Inflammatory macrophage treated with lipopolysaccharide for 4 hours (primary cell): ENCODE measurements around the gene OR6J1.
A peak's percentile ranks its signal among the peaks of the same experiment; 100 is the strongest.
"Not testable (repeated sequence)": the region's sequence is repeated elsewhere in the genome, so short reads cannot be mapped to it uniquely, and the experiment has no call there.

Source experiments
- DNase-seq: peaks from one replicate; pipeline ENCODE4 v3.0.0-alpha.2; 2020

Gene OR6J1

DNA sequence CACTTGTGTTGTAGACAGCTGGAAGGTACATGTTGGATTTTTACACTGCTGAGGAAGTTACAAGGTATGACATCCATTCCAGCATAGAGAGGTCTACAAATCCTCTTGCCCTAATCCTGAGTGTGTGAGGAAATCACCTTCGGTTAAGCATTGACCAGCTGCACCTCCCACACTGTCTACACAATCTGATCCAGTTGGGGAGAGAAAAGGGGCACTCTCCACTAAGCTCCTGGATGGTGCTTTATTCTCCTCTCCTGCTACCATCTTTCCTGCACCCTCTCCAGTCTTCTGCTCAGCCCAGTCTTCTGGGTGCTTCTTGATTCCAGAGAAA is at the start of gene OR6J1:
TSS of gene OR6J1 (minus strand) at position 48 of the 331 bp plus-strand sequence. CDS start 9,541 bp downstream, outside the sequence.
- no peak for DNase-seq

DNA sequence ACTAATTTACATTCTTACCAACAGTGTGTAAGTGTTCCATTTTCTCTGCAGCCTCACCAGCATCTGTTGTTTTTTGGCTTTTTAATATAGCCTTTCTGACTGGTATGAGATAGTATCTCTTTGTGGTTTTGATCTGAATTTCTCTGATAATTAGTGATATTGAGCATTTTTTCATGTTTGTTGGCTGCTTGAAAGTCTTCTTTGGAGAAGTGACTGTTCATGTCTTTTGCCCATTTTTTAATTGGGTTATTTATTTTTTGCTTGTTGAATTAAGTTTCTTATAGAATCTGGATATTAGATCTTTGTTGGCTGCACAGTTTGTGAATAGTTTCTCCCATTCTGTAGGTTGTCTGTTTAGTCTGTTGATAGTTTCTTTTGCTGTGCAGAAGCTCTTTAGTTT is 48.0 kb upstream of the OR6J1 start:
- no peak for DNase-seq

DNA sequence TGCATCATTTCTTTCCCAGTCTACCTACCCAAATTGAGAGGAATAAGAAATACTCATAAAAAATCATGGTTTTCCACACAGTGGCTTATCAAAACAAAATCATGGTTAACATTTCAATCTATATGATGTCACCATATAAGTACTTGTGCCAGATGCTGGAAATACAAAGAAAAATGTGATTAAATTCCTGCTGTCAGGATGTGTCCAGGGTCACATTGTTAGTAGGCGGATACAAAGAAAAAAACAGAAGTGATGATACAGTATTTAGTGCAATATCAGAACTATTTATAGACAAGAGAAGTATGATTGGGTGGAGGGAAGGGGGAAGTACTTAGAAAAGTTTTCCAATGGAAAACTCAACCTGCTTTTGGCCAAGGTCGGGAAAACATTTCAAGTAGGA is 47.0 kb upstream of the OR6J1 start:
- peak; percentile 73 for DNase-seq

DNA sequence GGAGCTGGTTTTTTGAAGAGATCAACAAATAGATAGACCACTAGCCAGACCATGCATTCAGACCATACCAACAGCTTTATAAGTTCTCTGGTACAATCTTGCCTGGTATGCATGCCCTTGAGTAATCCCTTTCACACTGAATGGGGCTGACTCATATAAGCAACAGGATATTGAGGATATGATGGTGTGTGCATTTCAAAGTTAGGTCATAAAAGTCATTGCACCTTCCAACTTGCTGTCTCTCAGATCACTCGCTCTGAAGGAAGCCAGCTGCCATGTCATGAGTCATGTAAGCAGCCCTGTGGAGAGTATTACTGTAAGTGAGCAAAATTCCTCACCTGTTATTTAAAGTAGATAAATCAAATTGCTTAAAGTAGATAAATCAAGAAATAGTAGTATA is 45.0 kb upstream of the OR6J1 start:
- peak; percentile 82 for DNase-seq

DNA sequence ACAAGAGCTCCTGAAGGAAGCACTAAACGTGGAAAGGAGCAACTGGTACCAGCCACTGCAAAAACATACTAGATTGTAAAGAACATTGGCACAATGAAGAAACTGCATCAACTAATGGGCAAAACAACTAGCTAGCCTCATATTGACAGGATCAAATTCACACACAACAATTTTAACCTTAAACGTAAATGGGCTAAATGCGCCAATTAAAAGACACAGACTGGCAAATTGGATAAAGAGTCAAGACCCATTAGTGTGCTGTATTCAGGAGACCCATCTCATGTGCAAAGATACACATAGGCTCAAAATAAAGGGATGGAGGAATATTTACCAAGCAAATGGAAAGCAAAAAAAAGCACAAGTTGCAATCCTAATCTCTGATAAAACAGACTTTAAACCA is 43.8 kb upstream of the OR6J1 start:
- DNase-seq: not testable (repeated sequence)

DNA sequence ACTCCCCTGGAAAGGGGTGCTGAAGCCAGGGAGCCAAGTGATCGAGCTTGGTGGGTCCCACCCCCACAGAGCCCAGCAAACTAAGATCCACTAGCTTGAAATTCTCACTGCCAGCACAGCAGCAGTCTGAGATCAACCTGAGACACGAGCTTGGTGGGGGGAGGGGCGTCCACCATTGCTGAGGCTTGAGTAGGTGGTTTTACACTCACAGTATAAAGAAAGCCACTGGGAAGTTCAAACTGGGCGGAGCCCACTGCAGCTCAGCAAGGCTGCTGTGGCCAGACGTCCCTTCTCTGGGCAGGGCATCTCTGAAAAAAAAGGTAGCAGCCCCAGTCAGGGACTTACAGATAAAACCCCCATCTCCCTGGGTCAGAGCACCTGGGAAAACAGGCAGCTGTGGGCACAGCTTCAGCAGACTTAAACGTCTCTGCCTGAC is 42.0 kb upstream of the OR6J1 start:
- DNase-seq: peak; percentile 36

DNA sequence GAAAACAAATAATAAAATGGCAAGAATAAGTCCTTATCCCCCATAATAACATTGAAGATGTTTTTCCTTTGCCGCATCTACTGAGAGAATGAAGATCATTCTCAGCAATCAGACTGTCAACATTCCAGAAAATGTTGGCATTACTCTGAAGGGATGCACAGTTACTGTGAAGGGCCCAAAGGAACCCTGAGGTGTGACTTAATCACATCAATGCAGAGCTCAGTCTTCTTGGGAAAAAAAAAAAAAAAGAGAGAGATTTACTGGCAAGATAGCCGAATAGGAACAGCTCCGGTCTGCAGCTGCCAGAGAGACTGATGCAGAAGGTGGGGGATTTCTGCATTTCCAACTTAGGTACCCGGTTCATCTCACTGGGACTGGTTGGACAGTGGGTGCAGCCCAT is 41.3 kb upstream of the OR6J1 start:
- no peak for DNase-seq

DNA sequence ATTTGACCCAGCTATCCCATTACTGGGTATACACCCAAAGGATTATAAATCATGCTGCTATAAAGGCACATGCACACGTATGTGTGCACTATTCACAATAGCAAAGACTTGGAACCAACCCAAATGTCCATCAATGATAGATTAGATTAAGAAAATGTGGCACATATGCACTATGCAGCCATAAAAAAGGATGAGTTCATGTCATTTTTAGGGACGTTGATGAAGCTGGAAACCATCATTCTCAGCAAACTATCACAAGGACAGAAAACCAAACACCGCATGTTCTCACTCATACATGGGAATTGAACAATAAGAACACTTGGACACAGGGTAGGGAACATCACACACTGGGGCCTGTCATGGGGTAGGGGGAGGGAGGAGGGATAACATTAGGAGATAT is 39.3 kb upstream of the OR6J1 start:
- not testable (repeated sequence) for DNase-seq

DNA sequence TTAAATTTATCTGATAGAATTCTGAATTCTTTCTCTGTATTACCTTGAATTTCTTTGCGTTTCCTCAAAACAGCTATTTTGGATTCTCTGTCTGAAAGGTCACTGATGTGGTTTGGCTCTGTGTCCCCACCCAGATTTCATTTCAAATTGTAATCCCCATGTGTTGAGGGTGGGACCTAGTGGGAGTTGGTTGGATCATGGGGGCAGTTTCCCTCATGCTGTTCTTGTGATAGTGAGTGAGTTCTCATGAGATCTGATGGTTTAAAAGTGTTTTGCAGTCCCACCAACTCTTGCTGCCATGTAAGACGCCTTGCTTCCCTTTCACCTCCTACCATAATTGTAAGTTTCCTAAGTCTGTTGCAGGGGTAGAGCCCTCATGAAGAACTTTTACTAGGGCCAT is 34.1 kb upstream of the OR6J1 start:
- peak; percentile 29 for DNase-seq

DNA sequence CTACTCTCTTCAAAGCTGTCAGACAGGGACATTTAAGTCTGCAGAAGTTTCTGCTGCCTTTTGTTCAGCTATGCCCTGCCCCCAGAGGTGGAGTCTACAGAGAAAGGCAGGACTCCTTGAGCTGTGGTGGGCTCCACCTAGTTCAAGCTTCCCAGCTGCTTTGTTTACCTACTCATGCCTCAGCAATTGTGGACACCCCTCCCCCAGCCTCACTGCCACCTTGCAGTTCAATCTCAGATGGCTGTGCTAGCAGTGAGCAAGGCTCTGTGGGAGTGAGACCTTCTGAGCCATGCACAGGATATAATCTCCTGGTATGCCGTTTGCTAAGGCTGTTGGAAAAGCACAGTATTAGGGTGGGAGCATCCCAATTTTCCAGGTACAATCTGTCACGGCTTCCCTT is 33.4 kb upstream of the OR6J1 start:
- DNase-seq: not testable (repeated sequence)

DNA sequence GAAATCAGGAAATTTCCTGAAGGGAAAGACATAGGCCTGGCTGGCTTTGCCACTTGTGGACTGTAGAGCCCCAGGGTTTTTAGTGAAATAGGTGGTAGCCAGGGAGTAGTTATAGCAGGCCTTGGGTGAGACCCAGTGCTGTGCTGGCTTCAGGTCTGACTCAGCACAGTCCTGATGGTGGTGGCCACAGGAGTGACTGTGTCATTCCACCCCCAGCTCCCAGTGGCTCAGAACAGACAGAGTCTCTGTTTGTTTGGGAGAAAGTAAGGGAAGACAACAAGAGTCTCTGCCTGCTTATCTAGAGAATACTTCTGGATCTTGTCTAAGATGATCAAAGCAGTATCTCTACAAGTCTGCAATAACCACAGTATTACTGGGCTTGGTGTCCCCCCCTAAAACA is 27.5 kb upstream of the OR6J1 start:
- peak; percentile 22 for DNase-seq

DNA sequence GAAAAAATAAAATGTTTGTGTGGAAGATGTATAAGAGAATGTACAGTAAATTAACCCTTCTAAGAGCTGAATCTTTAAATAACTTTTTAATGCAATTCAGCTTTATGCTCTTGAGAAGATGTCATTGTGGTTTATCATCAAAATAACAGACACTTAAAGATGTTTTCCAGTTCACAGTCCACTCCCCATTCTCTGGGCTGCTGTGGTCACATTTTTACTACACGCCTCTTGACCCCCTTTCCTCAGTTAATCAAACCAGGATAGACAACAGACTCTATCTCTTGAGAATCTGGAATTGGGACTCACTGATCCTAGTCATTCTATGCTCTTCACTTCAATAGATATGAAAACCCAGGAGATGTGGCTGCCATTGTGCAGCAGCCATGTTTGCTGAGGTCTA is 24.7 kb upstream of the OR6J1 start:
- DNase-seq: no peak

DNA sequence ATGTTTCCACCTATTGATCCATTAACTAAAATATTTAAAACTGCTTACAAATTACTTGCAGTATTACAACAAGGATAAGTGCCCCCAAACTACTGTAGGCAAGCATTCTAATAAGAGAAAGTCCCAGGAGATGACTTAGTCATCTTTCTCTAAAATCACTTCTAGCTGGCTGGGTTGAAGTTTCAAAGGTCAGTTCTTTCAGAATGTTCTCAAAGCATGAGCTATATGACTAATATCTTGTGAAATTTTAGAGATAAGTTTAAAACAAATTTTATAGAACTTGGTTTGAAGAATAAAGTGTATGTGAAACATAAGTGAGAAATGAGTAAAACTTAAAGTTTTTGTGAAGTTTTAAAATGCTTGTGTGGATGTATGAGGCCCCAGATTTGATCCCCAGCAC is 24.3 kb upstream of the OR6J1 start:
- DNase-seq: peak; percentile 72

DNA sequence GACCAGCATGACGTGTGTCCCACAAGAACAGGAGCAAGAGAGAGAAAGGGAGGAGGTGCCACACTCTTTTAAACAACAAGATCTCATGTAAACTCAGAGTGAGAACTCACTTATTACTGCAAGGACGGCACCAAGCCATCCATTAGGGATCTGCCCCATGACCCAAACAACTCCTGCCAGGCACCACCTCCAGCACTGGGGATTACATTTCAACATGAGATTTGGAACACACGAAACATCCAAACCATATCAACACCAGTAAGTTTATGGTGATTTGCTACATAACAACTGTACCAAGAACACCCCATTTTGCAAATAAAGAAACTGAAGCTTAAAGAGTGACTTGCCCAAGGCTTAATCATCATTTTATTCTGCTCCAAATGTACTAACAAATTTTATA is 23.7 kb upstream of the OR6J1 start:
- no peak for DNase-seq

DNA sequence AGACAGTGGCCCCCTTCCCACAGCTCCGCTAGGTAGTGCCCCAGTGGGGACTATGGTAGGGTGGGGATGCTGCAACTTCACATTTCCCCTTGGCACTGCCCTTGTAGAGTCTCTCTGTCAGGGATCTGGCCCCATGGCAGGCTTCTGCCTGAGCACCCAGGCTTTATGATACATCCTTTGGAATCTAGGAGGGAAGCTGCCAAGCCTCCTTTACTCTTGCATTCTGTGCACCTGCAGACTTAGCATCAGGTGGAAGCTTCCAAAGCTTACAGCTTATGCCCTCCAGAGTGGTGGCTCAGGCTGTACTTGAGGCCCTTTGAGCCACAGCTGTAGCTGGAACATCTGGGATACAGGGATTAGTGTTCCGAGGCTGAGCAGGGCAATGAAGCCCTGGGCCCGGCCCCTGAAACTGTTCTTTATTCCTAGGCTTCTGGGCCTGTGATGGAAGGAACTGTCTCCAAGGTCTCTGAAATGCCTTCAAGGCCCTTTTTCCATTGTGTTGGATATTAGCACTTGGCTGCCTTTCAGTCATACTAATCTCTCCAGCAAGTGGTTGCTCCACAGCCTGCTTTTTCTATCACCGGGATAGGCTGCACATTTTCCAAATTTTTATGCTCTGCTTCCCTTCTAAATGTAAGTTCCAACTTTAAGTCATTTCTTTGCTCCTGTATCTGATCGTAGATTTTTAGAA is 22.2 kb upstream of the OR6J1 start:
- DNase-seq: no peak

DNA sequence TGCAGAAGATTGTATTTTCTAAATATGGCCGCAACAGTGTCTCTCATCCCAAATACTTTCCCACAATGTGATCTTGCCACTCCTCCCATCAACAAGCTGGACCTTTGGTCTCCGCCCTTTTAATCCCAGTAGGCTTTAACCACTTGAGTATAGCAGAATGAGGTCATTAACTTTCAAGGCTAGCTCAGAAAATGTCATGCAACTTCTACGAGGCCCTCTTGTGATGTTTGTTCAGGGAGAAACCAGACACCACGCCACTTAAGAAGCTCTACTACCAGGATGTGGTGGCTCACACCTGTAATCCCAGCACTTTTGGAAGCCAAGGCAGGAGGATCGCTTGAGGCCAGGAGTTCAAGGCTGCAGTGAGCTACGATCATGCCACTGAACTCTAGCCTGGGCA is 20.1 kb upstream of the OR6J1 start:
- DNase-seq: no peak

DNA sequence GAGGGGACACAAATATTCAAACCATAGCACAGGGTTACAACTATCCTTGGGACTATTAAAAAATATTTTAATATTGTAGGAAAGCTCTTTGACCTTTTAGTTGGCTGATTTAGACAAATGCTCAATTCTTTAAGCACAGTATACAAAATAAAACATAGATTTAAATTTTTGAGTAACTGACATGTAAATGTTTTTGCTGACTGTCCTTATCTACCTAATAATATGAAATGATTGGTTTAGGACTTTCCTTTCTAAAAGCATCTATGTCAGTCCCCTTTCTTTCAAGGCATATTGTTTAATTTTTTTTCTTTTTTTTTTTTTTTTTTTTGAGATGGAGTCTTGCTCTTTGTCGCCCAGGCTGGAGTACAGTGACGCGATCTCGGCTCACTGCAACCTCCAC is 16.5 kb upstream of the OR6J1 start:
- no peak for DNase-seq

DNA sequence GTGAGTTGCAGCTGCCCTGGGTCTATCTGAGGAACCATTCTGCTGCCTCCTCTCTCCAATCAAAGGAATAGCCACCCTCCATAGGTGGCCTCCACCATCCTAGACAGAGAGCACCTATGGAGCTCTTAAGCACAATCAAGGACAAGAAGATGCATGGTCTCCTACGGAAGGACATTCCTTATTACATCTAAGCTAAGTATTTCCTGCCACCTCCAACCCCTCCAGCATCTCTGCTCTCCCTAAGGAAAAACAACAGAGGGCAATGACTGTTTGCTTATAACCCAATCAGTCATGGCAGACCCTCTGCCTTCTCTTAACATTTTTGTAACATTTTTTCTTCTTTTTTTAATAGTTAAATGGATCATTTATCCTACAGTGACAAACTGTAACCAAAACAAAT is 14.8 kb upstream of the OR6J1 start:
- no peak for DNase-seq

DNA sequence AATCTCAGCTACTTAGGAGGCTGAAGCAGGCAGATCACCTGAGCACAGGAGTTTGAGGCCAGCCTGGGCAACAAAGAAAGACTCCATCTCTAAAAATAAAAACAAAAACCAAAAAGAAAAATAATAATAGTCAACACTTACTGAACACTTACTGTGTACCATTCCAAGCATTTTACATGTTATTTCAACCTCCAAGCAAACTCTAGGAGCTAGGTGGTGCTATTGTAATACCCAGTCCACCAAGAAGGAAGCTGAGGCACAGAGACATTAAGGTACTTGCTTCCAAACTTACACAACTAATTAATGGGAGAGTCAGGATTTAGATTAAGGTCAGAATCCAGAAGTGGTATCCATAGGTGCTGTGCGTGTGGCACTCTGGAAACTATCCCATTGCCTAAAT is 13.7 kb upstream of the OR6J1 start:
- peak; percentile 64 for DNase-seq

DNA sequence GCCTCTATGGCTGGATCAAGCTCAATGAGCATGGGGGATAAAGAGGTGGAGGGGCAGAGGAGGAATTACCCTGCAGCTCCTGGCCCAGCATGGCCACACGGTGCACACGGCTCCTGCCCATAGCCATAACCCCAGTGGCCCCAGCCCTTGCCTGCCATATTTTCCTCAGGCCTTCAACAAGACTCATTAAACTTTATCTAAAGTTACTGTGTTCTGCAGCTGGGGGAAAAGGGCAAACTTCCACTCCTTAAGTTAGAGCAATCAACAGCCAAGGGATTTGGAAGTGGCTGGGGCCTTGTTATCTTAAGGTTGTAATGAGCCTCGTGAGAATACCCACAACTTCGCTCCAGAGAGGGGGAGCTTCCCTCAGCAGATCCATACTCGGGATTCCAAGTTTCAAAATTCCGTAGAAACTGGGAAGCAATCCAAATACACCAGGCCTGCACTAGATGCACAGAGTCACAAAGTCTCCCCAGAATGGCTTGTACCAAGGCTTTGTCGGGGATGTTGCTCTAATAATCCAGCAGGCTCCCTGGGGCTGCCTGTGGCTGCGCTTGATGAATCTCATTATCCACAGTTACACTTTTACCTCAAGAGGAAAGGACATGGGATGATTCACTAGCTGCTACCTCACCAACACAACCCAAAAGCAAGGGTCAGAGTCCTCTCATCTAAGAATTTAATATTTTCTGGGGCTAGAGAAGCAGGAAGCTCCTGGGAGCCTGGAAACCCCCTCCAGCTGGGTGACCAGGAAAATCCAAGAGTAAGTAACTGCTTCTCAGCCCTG is 13.0 kb upstream of the OR6J1 start:
- no peak for DNase-seq

DNA sequence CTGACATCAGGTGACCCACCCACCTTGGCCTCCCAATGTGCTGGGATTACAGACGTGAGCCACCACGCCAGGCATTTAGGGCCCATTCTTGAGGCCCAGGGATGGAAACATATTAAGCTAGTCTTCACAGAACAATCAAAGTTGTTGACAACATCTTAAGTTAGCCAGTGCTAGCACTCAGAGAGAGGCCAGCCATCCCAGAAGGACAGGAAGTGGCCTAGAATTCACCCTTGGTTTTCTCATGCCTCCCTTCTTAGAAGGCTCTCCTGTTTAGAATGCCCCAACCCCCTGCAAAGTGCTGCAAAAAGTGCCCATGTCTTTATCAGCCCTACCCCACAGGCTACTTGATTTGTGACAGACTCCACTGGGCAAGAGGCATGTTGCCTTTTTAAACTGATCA is 12.1 kb upstream of the OR6J1 start:
- DNase-seq: no peak

DNA sequence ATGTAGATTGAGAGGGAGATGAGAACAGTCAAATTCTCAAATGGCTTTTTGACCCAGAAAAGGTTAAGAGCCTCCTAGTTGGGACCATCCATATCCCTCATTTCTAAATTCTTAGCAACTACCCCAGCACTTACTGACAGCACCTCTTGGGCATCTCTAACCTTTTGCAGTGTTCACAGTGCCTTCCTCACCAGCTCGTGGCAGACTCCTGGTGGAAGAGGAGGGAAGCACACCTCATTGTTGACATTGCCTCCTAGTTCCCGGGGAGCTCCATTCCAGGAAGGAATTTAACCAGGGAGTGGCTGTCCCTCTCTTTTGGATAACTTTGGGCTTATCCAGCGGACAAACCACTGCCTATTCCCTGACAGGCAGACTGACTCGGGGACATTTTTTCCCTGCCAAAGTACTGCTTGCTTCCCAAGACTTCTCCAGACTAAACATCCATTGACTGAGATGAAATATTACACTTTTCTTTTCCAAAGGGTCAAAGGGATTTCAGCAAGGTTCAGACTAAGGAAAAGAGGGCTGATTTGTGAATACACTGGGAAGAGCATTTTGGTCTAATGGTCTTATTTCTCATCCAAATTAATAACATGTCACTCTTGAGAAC is 9.0 kb upstream of the OR6J1 start:
- peak; percentile 65 for DNase-seq

DNA sequence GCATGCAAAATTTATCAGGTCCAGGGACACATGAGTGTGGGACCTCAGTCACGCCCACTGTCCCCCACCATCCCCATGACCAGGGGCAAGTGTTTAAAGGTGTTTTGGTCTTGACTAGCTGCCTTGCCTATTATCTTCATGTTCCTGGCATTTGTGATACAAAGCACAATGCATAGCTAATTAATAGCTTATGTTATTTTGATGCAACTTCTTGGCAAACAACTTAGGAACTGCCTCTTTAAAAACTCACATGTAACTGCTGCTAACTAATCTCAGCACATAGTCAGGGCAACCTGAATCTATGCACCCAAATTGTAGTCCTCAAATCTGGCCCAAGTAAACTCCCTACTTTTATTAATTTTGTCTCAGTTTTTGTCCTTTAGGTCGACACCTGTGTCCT is 7.4 kb upstream of the OR6J1 start:
- no peak for DNase-seq

DNA sequence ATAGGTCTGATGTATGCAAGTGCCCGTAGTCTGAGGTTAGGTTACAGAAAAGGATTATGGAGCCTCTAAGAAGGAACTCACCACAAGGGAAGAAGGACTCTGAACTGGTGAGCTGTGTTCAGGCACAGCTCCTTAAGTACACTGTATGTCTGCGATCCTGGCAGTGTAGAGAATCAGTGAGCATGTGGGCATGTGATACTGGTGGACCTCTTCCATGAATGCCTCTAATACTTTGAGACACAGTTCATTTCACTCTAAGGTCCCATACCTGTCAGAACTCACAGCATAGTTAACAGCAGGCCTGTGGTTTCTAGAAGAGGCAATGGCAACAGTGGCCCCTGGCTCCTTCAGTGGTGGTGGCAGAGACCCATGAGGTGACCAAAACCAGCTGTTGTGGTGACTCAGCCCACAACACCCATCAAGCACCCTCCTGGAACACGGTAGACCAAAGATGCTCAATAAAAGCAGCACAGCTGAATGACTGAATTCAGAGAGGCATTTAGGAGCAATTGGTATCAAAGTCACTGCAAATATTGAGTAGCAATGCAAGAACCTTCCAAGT is 6.9 kb upstream of the OR6J1 start:
- DNase-seq: no peak
